H1 (cell line): ENCODE measurements around the gene OXNAD1. TPM values are rescaled to one million over a fixed set of nuclear protein-coding genes. Genes with fewer than 3 reads are reported as not detected.

Source experiments
- BCL11A ChIP-seq, 2 experiments: IDR thresholded peaks; one replicate each; pipeline ENCODE4 v1.6.1; 2011; ENCODE audit warnings: low read depth in 2 of 2, low read length in 2 of 2, mild to moderate bottlenecking in 2 of 2
- polyA plus RNA-seq, 7 experiments: library from polyadenylated mRNA; depleted of rRNA in 3 of 7; stranded (reverse) in 5 of 7; unstranded in 2 of 7; fragments of >200 nt in 5 of 7; fragments of 200-250 nt in 2 of 7; gene quantifications; 1 replicate in 5 of 7; 2 replicates in 1 of 7; 4 replicates in 1 of 7; pipeline versions ENCODE4 v1.2.1 to v1.2.3, GENCODE V29; 2011 to 2013; ENCODE audit warnings: missing spikeins in 2 of 7, mixed read lengths in 2 of 7
- total RNA-seq: library from RNA; stranded (reverse); fragmentation: NEBNext Ultra II Directional; extraction: Animal tissue kit (Norgen Biotek cat#: 25700); gene quantifications from 2 replicates; pipeline ENCODE4 v1.2.1, GENCODE V29; 2021

The OXNAD1 gene
- total and polyA plus RNA-seq, 2 of the 8 experiments (the other 6 are each of a cell fraction or from before 2014, with no cell fraction given), result 14.9 to 24.8 TPM

DNA sequence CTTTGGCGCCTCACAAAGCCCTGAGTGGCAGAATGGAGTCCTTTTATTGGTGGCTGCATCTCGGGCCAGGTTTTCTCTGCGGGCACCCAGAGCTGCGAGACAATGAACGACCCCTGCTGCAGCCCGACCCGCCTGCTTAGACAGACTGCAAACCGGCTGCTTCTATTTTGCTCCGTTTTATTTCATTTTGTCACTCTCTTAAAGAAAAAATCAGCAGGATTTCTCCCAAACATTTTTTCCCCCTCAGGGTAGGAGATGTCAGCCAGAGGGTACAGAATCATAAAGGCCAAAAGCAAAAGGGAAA, 64.8 kb downstream of the OXNAD1 start (continued):
- no peak for TF ChIP-seq BCL11A (IDR thresholded peaks at IDR 0.05; ENCODE audit: low read depth in 2 of 2, low read length in 2 of 2)
- TF ChIP-seq, all 59 proteins: peak for 0
